Measurements from ENCODE around the gene SPC24.
"Not testable (repeated sequence)": the region's sequence is repeated elsewhere in the genome, so short reads cannot be mapped to it uniquely, and the experiment has no call there.

The SPC24 gene

GRCh38 chr19:11179716-11180297, 24.2 kb upstream of the SPC24 start:
- no peak for TF ChIP-seq CTCF (IDR thresholded peaks at IDR 0.05; ENCODE audit: control insufficient read depth, insufficient read depth, low read depth, low read length, missing control alignments)
- DNase-seq (ENCODE audit: low read depth): no peak
- no peak overlapping the region for H3K4me3 ChIP-seq (ENCODE audit: control insufficient read depth, low read depth, low read length)

- H3K4me3 ChIP-seq (ENCODE audit: control insufficient read depth, low read depth, low read length); DNase-seq (ENCODE audit: low read depth): not testable (repeated sequence)
Observed at GRCh38 chr19:11179145-11179465, 23.5 kb upstream of the SPC24 start.

- TF ChIP-seq CTCF (IDR thresholded peaks at IDR 0.05; ENCODE audit: control insufficient read depth, insufficient read depth, low read depth, low read length, missing control alignments): no peak
- no peak overlapping the region for H3K4me3 ChIP-seq (ENCODE audit: control insufficient read depth, low read depth, low read length)
- DNase-seq (ENCODE audit: low read depth): no peak
Observed at GRCh38 chr19:11177592-11177991, 22.0 kb upstream of the SPC24 start.

GRCh38 chr19:11176466-11177193, 21.0 kb upstream of the SPC24 start:
- no peak for TF ChIP-seq CTCF (IDR thresholded peaks at IDR 0.05; ENCODE audit: control insufficient read depth, insufficient read depth, low read depth, low read length, missing control alignments)
- H3K4me3 ChIP-seq (ENCODE audit: control insufficient read depth, low read depth, low read length): no peak overlapping the region
- no peak for DNase-seq (ENCODE audit: low read depth)

GRCh38 chr19:11175920-11176319, 20.3 kb upstream of the SPC24 start:
- DNase-seq (ENCODE audit: low read depth): no peak
- TF ChIP-seq CTCF (IDR thresholded peaks at IDR 0.05; ENCODE audit: control insufficient read depth, insufficient read depth, low read depth, low read length, missing control alignments): no peak
- no peak overlapping the region for H3K4me3 ChIP-seq (ENCODE audit: control insufficient read depth, low read depth, low read length)

GRCh38 chr19:11174336-11174735, 18.8 kb upstream of the SPC24 start:
- TF ChIP-seq CTCF (IDR thresholded peaks at IDR 0.05; ENCODE audit: control insufficient read depth, insufficient read depth, low read depth, low read length, missing control alignments): no peak
- no peak for DNase-seq (ENCODE audit: low read depth)
- no peak overlapping the region for H3K4me3 ChIP-seq (ENCODE audit: control insufficient read depth, low read depth, low read length)

GRCh38 chr19:11173516-11174155, 18.1 kb upstream of the SPC24 start:
- H3K4me3 ChIP-seq (ENCODE audit: control insufficient read depth, low read depth, low read length): no peak overlapping the region
- TF ChIP-seq CTCF (IDR thresholded peaks at IDR 0.05; ENCODE audit: control insufficient read depth, insufficient read depth, low read depth, low read length, missing control alignments): no peak
- no peak for DNase-seq (ENCODE audit: low read depth)

Data from AG09309 (cell line).